GM12874 (cell line): ENCODE data around the gene SETDB1.

Experiments used
- TF ChIP-seq, protein P1 (sequence below): IDR thresholded peaks from 2 replicates; pipeline ENCODE4 v1.5.1; 2011; ENCODE audit warnings: low read depth, mild to moderate bottlenecking, control low read depth, low read length, moderate library complexity; ENCODE audit not compliant: insufficient read depth

SETDB1 gene

DNA sequence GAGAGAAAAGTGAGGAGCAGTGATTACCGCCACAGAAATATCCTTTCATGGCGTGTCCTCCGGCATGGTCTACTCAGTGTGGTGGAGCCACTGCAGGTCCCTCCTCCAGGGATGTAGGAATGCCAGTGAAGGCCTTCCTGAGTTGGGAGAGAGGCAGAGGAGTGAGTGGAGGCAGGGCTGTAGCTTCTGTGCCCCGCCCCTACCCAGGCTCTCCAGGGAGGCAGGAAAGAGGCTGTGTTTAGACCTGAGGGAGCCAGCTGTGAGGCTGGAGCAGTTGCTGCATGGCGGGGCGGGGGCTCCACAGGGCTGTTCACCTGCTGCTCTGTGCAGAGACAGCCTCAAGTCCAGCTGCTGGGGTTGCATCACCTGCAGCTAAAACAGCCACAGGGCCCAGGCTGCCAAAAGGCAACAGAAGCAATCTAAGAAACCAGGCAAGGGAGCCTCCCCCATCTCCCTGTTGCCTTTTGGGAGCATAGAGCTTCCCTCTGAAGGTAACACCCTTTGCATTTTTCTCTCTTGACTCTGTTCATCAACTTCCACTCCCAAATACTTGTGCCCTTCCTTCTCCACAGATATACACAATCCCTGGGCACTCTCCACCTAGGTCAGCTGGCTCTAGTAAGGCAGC, 55.1 kb downstream of the SETDB1 start:
- TF ChIP-seq, protein P1, sequence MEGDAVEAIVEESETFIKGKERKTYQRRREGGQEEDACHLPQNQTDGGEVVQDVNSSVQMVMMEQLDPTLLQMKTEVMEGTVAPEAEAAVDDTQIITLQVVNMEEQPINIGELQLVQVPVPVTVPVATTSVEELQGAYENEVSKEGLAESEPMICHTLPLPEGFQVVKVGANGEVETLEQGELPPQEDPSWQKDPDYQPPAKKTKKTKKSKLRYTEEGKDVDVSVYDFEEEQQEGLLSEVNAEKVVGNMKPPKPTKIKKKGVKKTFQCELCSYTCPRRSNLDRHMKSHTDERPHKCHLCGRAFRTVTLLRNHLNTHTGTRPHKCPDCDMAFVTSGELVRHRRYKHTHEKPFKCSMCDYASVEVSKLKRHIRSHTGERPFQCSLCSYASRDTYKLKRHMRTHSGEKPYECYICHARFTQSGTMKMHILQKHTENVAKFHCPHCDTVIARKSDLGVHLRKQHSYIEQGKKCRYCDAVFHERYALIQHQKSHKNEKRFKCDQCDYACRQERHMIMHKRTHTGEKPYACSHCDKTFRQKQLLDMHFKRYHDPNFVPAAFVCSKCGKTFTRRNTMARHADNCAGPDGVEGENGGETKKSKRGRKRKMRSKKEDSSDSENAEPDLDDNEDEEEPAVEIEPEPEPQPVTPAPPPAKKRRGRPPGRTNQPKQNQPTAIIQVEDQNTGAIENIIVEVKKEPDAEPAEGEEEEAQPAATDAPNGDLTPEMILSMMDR: no peak

DNA sequence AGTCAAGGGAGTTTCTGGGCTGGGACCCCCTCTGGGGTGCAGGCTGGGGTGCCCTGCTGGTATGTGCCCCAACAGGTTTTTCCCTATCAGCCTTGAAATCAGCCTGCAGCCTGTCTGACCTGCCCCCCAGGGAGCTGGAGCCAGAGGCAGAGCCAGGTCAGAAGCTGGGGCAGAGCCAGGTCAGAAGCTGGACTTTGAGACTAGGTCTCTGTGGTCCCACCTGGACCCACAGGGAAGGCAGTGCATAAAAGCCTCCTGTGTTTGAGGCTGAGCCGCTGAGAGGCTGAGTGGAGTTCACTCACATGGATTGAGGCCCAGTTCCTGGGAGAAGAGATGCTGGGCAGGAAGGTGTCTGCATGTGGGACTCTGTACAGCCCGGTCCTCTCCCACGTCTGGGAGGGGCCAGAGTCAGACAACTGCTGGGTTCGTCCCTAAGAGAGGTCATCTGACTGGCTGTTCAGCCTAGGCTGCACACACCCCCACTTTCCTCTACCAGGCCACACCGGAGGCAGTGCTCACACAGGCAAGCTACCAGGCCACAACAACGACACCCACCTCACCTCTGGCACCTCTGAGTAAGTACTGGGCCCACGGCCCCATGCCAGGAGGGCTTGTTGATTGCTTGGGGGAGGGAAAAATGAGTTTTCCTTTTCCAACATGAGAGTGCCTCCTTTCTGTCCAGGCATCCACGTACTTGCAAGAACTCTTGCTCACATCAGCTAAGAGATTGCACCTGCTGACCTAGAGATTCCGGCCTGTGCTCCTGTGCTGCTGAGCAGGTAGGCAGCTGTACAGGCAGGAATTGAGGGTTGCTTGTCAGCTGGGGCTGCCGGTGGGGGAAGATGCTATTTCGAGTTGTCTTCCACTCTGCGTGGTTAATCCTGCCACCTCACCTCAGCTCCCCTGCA, 55.9 kb downstream of the SETDB1 start, which contains the start of gene ANXA9:
Gene ANXA9, plus strand, starts transcription at position 488 of the 908 bp plus-strand sequence. CDS start 814 bp downstream, outside the sequence.
- TF ChIP-seq, protein P1: no peak

DNA sequence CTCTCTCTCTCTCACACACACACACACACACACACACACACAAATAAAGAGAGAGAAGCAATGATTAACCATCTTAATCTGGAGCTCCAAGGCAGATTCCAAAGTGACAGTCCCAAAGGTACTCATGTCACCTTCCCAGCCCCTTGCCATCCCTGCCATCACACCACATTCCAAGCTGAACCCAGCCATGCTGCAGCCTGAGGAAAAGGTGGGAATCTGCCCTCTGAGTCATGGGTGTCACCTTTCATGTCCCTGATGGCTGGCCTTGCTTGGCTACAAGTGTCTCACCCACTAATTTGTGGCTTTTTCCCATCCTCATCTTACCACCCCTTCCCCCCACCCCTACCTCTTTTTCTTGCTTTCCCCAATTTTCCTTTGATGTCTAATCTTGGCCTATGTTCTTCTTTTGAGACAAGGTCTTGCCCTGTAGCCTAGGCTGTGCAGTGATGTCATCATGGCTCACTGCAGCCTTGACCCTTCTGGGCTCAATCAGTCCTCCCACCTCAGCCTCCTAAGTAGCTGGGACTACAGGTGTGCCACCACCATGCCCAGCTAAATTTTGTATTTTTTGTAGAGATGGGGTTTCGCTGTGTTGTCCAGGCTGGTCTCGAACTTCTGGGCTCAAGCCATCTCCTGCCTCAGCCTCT, 59.1 kb downstream of the SETDB1 start:
- TF ChIP-seq, protein P1: no peak

DNA sequence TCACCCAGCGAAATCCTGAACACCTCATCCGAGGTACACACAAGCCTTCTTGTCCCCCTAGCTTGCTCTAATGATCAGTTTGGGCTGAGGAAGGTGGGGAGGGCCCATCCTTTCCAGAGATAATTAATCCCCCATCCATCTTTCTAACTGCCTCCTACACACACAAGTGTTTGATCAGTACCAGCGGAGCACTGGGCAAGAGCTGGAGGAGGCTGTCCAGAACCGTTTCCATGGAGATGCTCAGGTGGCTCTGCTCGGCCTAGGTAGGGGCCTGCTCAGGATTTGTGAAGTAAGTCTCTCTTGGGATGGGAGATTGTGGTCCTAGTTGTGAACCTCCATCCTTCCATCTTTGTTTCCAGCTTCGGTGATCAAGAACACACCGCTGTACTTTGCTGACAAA, 61.8 kb downstream of the SETDB1 start:
- TF ChIP-seq, protein P1: no peak

DNA sequence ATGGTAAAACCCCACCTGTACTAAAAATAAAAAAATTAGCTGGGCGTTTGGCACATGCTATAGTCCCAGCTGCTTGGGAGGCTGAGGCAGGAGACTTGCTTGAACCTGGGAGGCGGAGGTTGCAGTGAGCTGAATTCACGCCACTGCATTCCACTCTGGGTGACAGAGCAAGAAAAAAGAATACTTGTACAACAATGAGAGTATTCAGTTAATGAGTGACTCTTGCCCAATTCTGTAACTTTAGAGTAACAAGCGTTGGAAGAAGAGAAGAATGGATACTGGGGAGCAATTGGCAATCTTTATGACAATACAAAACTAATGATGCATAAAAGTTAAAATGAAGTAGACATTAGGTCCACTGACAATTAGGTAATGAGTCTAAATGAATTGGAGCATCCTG, 66.5 kb downstream of the SETDB1 start:
- TF ChIP-seq, protein P1: no peak

DNA sequence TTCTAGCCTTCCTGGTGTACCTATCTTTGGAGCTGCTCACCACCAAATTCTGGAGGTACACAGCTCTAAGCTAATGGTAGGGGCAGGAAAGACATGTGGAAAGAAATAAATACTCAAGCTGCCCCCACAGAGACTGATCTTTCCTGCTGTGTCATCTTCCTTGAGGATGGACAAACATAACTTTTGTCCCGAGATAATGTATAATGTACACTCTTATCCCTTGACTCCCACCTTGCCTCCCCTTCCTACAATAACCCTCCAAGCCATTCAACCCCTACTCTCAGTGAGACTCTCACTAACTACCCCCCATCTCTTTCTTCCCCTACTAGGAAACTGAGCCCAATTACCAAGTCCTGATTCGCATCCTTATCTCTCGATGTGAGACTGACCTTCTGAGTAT, 68.1 kb downstream of the SETDB1 start:
- TF ChIP-seq, protein P1: no peak

DNA sequence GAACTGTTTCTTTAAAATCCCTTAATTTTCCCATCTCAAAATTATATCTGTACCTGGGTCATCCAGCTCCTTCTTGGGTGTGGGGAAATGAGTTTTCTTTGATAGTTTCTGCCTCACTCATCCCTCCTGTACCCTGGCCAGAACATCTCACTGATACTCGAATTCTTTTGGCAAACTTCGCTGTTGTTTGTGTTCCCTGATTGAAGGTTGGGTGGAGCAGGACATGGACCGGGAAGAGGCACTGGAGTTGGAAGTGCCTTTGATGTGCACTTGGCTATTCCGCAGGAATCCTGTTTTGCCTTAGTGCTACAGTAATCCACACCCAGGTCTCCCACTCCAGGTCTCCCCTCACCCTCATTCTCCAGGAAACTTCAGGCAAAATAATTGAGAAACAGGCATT, 69.3 kb downstream of the SETDB1 start:
- TF ChIP-seq, protein P1: no peak
